ENCODE data around the gene VAMP8. TPM values are rescaled to one million over a fixed set of nuclear protein-coding genes. Genes with fewer than 3 reads are reported as not detected.
A peak's percentile ranks its signal among the peaks of the same experiment; 100 is the strongest.

VAMP8 gene
- total and polyA plus RNA-seq, 10 of the 15 experiments (the other 5 are each of a cell fraction or from before 2014, with no cell fraction given): 93.6 to 744 (median 217) TPM

DNA sequence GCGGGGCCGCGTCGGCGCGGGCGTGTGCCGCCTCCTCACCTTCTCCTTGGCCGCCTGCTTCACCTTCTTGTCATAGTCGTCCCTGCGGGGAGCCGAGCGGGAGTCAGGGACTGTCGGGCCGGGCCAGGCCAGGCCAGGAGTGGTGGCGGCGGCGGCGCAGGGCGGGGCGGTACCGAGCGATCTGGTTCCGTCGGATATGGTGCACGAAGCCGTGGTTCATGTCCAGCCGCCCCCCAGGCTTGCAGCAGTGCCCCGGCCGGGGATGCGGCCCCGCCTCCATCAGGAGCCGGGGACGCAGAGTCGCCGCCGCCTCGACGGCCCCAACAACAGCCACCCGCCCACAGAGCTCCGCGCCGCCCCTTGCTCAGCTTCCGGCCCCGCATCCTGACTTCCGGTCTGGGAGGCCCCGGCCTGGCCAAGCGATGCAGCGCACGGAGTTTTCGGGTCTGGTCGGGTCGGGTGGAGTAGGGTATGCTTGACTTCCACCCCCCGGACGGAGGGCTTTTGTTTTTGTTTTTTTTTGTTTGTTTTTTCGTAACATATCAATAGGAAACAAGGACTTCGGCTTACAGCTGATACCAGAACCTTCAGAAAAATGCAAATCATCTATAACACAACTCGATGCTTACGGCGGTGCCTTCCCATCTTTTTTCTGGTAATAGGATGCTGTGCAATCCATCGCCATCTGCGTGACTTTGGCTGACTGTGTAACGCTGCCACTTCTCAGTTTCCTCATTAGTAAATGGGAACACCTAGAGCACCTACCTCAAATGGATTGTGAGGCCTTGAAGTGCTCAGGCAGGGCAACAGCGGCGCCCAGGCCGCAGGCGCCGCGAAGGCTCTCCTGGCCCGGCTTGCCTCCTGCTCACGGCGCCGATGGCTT, 34.6 kb downstream of the VAMP8 start, which contains the start of gene C2orf68 (continued):
- TF ChIP-seq SMC3 (IDR thresholded peaks at IDR 0.05; ENCODE audit: borderline replicate concordance, low read length) (no peak), IKZF1 (conservative IDR thresholded peaks at IDR 0.05) (peak; percentile 91), PML (IDR thresholded peaks at IDR 0.05; ENCODE audit: low read length) (peak; percentile 67; the same call in 1 of the 2 replicates), DPF2 (IDR thresholded peaks at IDR 0.05) (no peak; the same call in 1 of the 2 replicates), HDAC6 (IDR thresholded peaks at IDR 0.05; ENCODE audit: unreplicated experiment) (no peak), KAT2A (conservative IDR thresholded peaks at IDR 0.05; ENCODE audit: control insufficient read depth, low read depth, low read length) (peak; percentile 38; the same call in 1 of the 2 replicates), MYB (IDR thresholded peaks at IDR 0.05; ENCODE audit: borderline replicate concordance, low read depth, low read length) (no peak), NR2C2 (IDR thresholded peaks at IDR 0.05; ENCODE audit: borderline replicate concordance, control insufficient read depth, insufficient read length, low read depth) (no peak), STAT3 (IDR thresholded peaks at IDR 0.05; ENCODE audit: low read depth, low read length) (no peak), ZNF274 (IDR thresholded peaks at IDR 0.05; ENCODE audit: insufficient read depth, insufficient read length) (no peak), NRF1 (conservative IDR thresholded peaks at IDR 0.05; ENCODE audit: low read depth, low read length) (no peak), FOXM1 (IDR thresholded peaks at IDR 0.05; ENCODE audit: low read depth, low read length) (no peak), SREBF1 (IDR thresholded peaks at IDR 0.05; ENCODE audit: low read length) (no peak), CREM (IDR thresholded peaks at IDR 0.05; ENCODE audit: low read depth) (no peak; the same call in 1 of the 2 replicates), POLR2A (IDR thresholded peaks at IDR 0.05; ENCODE audit: low read depth, low read length) (peak; percentile 87), MYC (IDR thresholded peaks at IDR 0.05; ENCODE audit: insufficient read depth, insufficient read length, insufficient replicate concordance, low read length, severe bottlenecking) (no peak), EP300 (IDR thresholded peaks at IDR 0.05; ENCODE audit: borderline replicate concordance in 1 of 2, control insufficient read depth in 1 of 2, low read depth in 2 of 2, low read length in 2 of 2) (no peak), ESRRA (IDR thresholded peaks at IDR 0.05; ENCODE audit: low read length) (no peak)
- TF ChIP-seq, protein P1, sequence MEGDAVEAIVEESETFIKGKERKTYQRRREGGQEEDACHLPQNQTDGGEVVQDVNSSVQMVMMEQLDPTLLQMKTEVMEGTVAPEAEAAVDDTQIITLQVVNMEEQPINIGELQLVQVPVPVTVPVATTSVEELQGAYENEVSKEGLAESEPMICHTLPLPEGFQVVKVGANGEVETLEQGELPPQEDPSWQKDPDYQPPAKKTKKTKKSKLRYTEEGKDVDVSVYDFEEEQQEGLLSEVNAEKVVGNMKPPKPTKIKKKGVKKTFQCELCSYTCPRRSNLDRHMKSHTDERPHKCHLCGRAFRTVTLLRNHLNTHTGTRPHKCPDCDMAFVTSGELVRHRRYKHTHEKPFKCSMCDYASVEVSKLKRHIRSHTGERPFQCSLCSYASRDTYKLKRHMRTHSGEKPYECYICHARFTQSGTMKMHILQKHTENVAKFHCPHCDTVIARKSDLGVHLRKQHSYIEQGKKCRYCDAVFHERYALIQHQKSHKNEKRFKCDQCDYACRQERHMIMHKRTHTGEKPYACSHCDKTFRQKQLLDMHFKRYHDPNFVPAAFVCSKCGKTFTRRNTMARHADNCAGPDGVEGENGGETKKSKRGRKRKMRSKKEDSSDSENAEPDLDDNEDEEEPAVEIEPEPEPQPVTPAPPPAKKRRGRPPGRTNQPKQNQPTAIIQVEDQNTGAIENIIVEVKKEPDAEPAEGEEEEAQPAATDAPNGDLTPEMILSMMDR (IDR thresholded peaks at IDR 0.05 in 2 of 3, conservative IDR thresholded peaks at IDR 0.05 in 1 of 3; ENCODE audit: control insufficient read depth in 2 of 3, extremely low read depth in 1 of 3, insufficient read depth in 1 of 3, low read depth in 3 of 3, low read length in 3 of 3): no peak
- TF ChIP-seq, protein P2, sequence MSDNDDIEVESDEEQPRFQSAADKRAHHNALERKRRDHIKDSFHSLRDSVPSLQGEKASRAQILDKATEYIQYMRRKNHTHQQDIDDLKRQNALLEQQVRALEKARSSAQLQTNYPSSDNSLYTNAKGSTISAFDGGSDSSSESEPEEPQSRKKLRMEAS (IDR thresholded peaks at IDR 0.05; ENCODE audit: low read depth, low read length): peak; percentile 64; the same call in 1 of the 2 replicates
- TF ChIP-seq, protein P3, sequence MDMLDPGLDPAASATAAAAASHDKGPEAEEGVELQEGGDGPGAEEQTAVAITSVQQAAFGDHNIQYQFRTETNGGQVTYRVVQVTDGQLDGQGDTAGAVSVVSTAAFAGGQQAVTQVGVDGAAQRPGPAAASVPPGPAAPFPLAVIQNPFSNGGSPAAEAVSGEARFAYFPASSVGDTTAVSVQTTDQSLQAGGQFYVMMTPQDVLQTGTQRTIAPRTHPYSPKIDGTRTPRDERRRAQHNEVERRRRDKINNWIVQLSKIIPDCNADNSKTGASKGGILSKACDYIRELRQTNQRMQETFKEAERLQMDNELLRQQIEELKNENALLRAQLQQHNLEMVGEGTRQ (IDR thresholded peaks at IDR 0.05; ENCODE audit: borderline replicate concordance, low read depth, low read length): no peak
- TF ChIP-seq, protein P4, sequence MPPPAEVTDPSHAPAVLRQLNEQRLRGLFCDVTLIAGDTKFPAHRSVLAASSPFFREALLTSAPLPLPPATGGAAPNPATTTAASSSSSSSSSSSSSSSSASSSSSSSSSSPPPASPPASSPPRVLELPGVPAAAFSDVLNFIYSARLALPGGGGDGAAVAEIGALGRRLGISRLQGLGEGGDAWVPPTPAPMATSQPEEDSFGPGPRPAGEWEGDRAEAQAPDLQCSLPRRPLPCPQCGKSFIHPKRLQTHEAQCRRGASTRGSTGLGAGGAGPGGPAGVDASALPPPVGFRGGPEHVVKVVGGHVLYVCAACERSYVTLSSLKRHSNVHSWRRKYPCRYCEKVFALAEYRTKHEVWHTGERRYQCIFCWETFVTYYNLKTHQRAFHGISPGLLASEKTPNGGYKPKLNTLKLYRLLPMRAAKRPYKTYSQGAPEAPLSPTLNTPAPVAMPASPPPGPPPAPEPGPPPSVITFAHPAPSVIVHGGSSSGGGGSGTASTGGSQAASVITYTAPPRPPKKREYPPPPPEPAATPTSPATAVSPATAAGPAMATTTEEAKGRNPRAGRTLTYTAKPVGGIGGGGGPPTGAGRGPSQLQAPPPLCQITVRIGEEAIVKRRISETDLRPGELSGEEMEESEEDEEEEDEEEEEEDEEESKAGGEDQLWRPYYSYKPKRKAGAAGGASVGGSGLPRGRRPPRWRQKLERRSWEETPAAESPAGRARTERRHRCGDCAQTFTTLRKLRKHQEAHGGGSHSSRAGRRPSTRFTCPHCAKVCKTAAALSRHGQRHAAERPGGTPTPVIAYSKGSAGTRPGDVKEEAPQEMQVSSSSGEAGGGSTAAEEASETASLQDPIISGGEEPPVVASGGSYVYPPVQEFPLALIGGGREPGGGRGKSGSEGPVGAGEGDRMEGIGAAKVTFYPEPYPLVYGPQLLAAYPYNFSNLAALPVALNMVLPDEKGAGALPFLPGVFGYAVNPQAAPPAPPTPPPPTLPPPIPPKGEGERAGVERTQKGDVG (CRISPR knock-in tag; IDR thresholded peaks at IDR 0.05): no peak

Data from GM12878 (cell line).